D721Med (cell line): ENCODE measurements around the gene TMSB15C.
"Not testable (repeated sequence)": the region's sequence is repeated elsewhere in the genome, so short reads cannot be mapped to it uniquely, and the experiment has no call there.

ENCODE experiments used
- DNase-seq: peaks from one replicate; pipeline ENCODE4 v3.0.0; 2011; ENCODE audit warnings: low spot score; ENCODE audit not compliant: insufficient read length
- FAIRE-seq: peaks from 2 replicates; lab custom pipeline; 2011; peaks lifted over from hg19 to GRCh38; lab: Jason Lieb, UNC
- TF ChIP-seq, protein P1 (sequence below): IDR thresholded peaks from 2 replicates; pipeline ENCODE4 v1.5.1; 2012; ENCODE audit warnings: mild to moderate bottlenecking, control low read depth; ENCODE audit not compliant: insufficient read depth; ENCODE audit errors: missing control alignments

TMSB15C gene

DNA sequence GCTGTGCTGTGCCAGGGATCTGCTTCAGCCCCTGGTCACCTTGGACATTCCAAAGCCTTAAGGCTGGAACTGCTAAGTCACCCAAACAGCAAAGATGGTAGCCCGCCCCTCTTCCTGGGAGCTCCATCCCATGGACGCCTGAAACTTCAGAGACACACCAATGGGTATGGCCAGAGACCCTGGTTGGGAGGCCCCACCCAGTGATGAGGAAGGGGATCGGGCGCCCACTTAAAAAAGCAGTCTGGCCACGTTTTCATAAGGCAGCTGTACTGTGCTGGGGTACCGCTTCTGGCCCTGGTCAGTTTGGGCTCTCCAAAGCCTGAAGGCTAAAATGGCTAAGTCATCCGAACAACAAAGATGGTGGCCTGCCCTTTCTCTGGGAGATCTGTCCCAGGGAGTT lies 9.4 kb upstream of the TMSB15C start:
- FAIRE-seq, result no peak
- TF ChIP-seq, protein P1, sequence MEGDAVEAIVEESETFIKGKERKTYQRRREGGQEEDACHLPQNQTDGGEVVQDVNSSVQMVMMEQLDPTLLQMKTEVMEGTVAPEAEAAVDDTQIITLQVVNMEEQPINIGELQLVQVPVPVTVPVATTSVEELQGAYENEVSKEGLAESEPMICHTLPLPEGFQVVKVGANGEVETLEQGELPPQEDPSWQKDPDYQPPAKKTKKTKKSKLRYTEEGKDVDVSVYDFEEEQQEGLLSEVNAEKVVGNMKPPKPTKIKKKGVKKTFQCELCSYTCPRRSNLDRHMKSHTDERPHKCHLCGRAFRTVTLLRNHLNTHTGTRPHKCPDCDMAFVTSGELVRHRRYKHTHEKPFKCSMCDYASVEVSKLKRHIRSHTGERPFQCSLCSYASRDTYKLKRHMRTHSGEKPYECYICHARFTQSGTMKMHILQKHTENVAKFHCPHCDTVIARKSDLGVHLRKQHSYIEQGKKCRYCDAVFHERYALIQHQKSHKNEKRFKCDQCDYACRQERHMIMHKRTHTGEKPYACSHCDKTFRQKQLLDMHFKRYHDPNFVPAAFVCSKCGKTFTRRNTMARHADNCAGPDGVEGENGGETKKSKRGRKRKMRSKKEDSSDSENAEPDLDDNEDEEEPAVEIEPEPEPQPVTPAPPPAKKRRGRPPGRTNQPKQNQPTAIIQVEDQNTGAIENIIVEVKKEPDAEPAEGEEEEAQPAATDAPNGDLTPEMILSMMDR, result no peak
- DNase-seq, result no peak

DNA sequence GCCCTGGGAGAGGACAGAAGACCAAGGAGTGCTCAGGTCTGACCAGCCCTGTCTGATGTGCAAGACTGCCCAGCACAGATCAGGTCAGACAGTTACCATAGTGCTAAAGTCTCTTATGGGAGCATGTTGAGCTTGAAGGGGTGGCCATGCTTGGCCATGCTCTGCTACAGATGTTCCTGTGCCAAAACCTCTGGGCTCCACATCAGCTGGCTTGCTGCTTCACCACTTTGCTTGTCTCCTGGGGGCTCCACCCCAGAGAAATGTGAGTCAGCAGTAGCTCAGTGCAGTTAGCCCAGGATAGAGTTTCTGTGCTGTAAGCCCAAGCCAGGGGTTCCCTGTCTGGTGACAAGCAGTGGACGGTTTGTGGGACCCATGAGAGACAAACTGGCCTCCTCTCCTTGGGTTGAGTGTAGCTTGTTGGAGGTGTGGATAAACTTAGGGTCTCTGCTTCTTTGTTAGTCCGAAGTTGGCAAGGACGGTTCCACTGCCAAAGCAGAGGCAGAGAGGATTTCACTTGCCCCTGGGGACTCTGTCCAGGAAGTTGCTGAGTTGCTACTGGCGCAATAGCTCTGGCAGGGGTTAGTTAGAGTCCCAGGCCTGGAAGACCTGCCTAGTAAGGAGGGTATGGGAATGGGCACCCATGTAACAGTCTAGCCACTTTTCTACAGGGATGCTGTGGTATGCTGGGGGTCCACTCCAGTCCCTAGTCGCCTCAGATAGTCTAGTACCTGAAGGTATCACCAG lies 8.7 kb upstream of the TMSB15C start:
- TF ChIP-seq, protein P1, result no peak
- FAIRE-seq (no peak), DNase-seq (no peak)

- FAIRE-seq, result no peak
- DNase-seq, result no peak
- TF ChIP-seq, protein P1, result no peak
These were observed 8.0 kb upstream of the TMSB15C start for GRCh38 chrX:104084063-104084462.

DNA sequence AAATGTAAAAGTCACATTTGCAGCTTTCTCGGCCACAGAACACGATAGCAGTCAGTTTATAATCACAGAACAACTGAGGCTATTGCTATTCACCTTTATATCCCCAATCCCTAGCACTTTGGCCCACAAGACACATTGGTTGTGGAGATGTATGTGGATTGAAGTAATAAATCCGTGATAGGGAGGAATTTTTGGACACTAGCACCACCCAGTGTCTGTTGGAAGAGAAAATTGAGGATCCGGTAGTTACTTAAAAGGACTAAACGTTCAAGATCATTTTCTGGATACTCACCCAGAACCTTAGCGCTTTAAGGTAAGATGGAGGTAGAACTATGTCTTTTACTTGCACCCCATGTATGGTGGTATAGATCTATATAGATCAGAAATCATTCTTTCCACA lies 1.8 kb upstream of the TMSB15C start:
- DNase-seq, FAIRE-seq: not testable (repeated sequence)

- not testable (repeated sequence) for DNase-seq, FAIRE-seq
These were observed 13.4 kb downstream of the TMSB15C start for GRCh38 chrX:104062636-104063035.

DNA sequence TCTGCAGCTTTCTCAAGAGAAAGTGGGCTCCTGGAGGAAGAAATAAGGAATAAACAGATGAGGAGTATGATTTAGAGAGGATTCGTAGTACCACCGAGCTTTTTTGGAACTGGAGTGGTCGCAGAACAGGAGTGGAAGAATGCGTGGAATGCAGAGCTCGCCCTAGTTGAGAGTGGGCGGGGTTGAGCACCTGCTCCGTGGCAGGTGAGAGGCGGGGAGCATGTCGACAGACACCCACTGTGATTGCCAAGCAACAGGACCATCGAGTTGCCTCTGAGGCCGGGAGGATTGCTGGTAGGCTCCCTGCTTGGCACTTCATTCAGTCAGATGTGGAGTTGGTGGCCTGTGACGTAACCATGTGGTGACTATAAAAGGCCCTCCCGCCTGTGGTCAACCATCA lies 21.1 kb downstream of the TMSB15C start:
- DNase-seq, FAIRE-seq: not testable (repeated sequence)

DNA sequence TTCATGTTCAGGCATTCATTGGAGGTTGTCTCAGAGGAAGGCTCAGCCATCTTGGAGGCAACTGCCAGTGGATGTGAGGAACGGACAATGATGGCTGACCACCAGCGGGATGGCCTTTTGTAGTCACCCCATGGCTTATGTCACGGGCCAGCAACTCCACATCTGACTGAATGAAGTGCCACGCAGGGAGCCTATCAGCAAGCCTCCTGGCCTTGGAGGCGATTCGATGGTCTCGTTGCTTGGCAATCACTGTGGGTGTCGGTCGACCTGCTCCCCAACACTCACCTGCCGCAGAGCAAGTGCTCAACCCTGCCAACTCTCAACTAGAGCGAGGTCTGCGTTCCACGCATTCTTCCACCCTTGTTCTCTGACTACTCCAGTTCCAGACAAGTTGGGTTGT lies 28.9 kb downstream of the TMSB15C start:
- FAIRE-seq (no peak), DNase-seq (no peak)
- TF ChIP-seq, protein P1, result no peak

DNA sequence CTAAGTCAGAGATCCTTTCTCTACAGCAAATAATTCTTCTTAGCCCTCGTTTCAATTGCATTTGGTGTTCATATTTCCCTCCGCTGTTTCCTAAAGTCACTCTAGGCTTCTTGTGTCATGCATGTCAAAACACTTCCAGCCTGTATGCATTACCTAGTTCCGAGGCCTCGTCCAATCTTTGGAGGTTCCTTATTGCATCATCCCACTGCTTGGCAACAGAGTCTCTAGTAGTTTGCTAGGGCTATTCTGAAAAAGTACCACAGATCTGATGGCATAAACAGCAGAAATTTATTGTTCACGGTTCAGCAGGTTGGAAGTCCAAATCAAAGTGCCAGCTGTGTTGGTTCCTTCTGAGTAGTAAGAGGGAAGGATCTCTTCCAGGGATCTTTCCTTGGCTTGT lies 30.4 kb downstream of the TMSB15C start:
- DNase-seq, result no peak
- TF ChIP-seq, protein P1, result no peak
- no peak for FAIRE-seq

GRCh38 chrX:104041003-104041402 lies 35.0 kb downstream of the TMSB15C start:
- TF ChIP-seq, protein P1, result no peak
- DNase-seq (no peak), FAIRE-seq (no peak)
